Activated CD4-positive, alpha-beta T cell treated with anti-CD3 and anti-CD28 coated beads, Interleukin-2, amount 10 ng/mL, durations not matched to agents 7 days and 5 days (primary cell): ENCODE data around the gene NTM. TPM values are rescaled to one million over a fixed set of nuclear protein-coding genes. Genes with fewer than 3 reads are reported as not detected.

Experiments
- CTCF ChIA-PET: fragments of 350-600 bp; sonication (Branson Sonifier 250); formaldehyde crosslinking; loops from one replicate; lab custom pipeline; 2021; ENCODE audit warnings: antibody characterized with exemption; lab: Charles Lee
- POLR2A ChIA-PET: fragments of 350-600 bp; sonication (Branson Sonifier 250); formaldehyde crosslinking; loops from one replicate; lab custom pipeline; 2021; ENCODE audit warnings: antibody characterized with exemption; lab: Charles Lee
- DNase-seq: peaks from one replicate; pipeline ENCODE4 v3.0.0-alpha.2; 2020
- H3K27ac Mint-ChIP-seq: one replicate; pipeline ENCODE4 v1.8.0; 2021; ENCODE audit warnings: mild to moderate bottlenecking, moderate library complexity, mixed read lengths
- H3K27me3 Mint-ChIP-seq: one replicate; pipeline ENCODE4 v1.8.0; 2021; ENCODE audit warnings: mixed read lengths
- H3K36me3 Mint-ChIP-seq: one replicate; pipeline ENCODE4 v1.8.0; 2021; ENCODE audit warnings: low read depth, mixed read lengths
- H3K4me1 Mint-ChIP-seq: one replicate; pipeline ENCODE4 v1.8.0; 2021; ENCODE audit warnings: mixed read lengths
- H3K4me3 Mint-ChIP-seq: one replicate; pipeline ENCODE4 v1.8.0; 2021; ENCODE audit warnings: mild to moderate bottlenecking, moderate library complexity, mixed read lengths
- H3K9me3 Mint-ChIP-seq: one replicate; pipeline ENCODE4 v1.8.0; 2021; ENCODE audit warnings: mixed read lengths
- total RNA-seq, 2 experiments: library from RNA; stranded (reverse); gene quantifications; one replicate each; pipeline ENCODE4 v1.2.3, GENCODE V29; 2021

The NTM gene
- total RNA-seq, 2 experiments from 2014 or later, result not detected

DNA sequence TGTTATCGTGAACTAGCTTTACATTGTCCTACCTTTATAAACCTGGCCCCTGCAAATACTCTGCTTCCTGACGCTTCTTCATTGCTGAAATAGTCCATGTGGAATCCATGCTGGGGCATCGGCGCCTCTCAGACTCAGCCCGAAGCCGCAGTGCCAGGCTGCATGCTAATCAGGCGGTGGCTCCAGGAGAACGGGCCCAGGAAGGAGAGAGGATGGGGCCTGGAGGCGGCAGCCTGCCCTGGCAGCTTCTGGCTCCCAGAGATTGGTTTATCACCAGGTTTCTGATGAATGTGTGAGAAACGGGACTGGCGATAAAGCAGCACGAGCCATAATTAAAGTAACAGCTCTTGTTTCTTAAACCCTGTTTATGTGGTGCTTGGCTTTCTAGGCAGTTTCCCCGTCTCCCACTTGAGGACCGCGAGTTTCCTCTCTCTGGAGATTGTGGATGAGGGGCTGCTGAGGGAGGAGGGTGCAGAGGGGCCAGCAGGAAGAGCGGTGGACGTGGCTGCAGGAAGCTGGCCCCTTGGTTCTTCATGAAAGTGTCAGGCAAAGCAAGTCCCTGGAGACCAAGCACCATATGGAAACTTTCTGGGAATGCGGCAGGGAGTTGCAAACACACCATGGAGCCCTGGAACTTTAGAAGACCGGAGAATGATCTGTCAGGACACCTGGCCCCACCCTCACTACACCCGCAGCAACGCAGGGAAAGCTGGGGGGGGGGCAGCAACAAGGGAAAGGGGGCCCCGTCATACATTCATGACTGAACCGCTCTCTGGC lies 93.4 kb downstream of the NTM start:
- Mint-ChIP-seq H3K27me3 (peaks cover 7% of the 10 kb centered on the region), H3K9me3 (no peaks in the 10 kb centered on the region), H3K27ac (no peak overlapping the region), H3K36me3 (no peaks in the 10 kb centered on the region), H3K4me1 (no peaks in the 10 kb centered on the region), H3K4me3 (no peak overlapping the region)
- ChIA-PET POLR2A (no interaction called here), CTCF (no interaction called here)
- no peak for DNase-seq

DNA sequence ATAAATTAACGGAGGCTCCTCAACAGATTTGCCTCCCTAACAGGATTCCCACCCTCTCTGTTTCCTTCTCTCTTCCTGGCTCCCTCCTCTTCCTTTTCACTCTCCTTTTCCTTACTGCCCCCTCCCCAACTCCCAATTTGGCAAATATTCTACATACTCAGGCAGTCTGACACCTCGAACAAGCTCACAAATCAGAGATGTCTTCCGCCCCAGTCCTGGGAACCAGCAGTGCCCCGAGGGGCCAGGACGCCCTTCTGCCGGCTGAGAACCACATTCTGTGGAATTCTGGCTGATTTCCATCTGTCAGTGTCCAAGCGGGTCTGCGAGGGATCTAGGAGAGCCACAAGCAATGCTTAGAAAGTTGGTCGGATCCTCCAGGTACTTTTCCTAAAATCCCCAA lies 94.0 kb downstream of the NTM start:
- Mint-ChIP-seq H3K9me3 (no peaks in the 10 kb centered on the region), H3K27me3 (peaks cover 7% of the 10 kb centered on the region), H3K27ac (no peak overlapping the region), H3K4me1 (no peaks in the 10 kb centered on the region), H3K4me3 (no peak overlapping the region), H3K36me3 (no peaks in the 10 kb centered on the region)
- CTCF ChIA-PET, result interaction anchor here (1.2 kb wide), 1 partner anchor 9 kb away, joined by 4 read pairs; no protein-coding TSS in a partner anchor
- DNase-seq, result no peak
- POLR2A ChIA-PET, result no interaction called here

DNA sequence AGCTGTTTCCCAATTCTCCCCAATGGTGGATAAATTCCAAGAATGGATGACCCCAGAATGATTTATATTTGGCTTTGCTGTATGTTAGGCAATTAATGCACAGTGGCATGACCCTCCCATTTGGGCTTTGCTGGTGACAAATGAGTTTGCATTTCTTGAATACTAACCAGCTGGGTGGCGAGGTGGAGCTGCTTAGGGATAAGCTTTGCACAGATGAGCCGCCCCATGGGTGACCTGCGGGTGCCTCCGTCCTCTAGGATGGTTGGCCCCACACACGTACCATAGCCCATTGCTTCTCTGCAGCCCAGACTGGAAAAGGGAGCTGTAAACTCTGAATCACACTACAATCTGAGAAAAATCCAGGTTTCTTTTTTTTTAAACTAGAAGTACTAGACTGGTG lies 94.6 kb downstream of the NTM start:
- Mint-ChIP-seq H3K9me3 (no peaks in the 10 kb centered on the region), H3K27ac (no peak overlapping the region), H3K36me3 (no peaks in the 10 kb centered on the region), H3K4me1 (no peaks in the 10 kb centered on the region), H3K27me3 (peaks cover 7% of the 10 kb centered on the region), H3K4me3 (no peak overlapping the region)
- POLR2A ChIA-PET, result no interaction called here
- DNase-seq, result no peak
- CTCF ChIA-PET, result interaction anchor here (1.2 kb wide), 1 partner anchor 10 kb away, joined by 4 read pairs; no protein-coding TSS in a partner anchor

DNA sequence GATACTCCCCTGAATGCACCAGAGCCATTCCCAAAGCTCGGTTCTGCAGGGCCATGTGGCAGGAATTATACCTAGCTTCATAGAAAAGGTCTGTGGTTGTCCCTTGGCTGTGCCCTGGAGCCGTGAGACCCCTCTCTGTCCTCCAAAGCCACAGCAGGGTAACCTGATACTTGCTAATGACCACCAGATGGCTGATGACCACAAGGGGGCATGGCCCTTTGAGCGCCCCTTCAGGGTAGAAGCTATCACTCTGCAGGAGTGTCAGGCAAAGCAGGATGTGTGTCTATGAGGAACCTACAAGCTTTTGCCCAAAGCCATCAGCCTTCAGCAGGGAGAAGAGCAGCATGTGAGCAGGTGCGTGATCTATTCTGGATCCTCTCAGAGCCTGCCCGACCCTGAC lies 95.3 kb downstream of the NTM start:
- peaks cover 7% of the 10 kb centered on the region for H3K27me3 Mint-ChIP-seq
- no peak overlapping the region for H3K4me3 Mint-ChIP-seq
- POLR2A ChIA-PET, result no interaction called here
- no peak overlapping the region for H3K27ac Mint-ChIP-seq
- H3K4me1 Mint-ChIP-seq, result no peaks in the 10 kb centered on the region
- CTCF ChIA-PET, result interaction anchor here (1.2 kb wide), 1 partner anchor 10 kb away, joined by 4 read pairs; no protein-coding TSS in a partner anchor
- no peaks in the 10 kb centered on the region for H3K9me3 Mint-ChIP-seq
- no peaks in the 10 kb centered on the region for H3K36me3 Mint-ChIP-seq
- no peak for DNase-seq

DNA sequence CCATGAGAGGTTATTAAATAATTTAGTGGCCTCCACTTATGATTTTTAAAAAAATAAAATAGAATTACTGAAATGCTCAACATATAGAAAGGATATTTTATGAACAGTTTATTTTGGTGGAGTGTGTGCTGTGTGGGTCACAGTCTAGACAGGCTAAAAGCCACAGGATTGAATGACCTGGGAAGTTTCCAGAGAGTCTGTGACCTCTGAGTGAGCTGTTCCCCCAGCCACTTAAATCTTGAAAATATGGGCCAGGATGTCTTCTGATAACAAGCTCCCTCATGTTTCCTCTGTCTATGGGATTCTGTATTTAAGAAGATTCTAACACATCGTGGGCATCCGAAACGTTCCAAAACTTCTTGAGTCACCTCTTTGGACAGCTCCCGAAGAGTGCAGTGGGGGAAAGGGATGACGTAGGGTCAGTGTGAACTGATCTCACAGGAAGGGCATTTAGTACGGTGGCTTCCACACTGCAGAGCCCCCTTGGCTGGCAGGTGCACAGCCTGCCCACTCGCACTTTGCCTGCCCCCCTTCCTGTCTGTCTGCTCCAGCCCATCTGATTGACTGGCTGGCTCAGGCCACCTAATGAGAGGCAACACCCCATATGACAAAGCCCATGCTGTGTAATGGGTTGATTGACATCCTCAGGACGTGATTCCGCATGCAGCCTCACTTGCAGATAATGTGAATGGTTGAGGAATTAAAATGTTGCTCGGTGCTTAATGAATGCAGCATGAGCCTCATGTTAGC lies 97.4 kb downstream of the NTM start:
- no peak overlapping the region for H3K27ac Mint-ChIP-seq
- DNase-seq, result no peak
- no peaks in the 10 kb centered on the region for H3K4me1 Mint-ChIP-seq
- no peak overlapping the region for H3K4me3 Mint-ChIP-seq
- peaks cover 7% of the 10 kb centered on the region for H3K27me3 Mint-ChIP-seq
- CTCF ChIA-PET, result no interaction called here
- POLR2A ChIA-PET, result no interaction called here
- H3K9me3 Mint-ChIP-seq, result no peaks in the 10 kb centered on the region
- H3K36me3 Mint-ChIP-seq, result no peaks in the 10 kb centered on the region

DNA sequence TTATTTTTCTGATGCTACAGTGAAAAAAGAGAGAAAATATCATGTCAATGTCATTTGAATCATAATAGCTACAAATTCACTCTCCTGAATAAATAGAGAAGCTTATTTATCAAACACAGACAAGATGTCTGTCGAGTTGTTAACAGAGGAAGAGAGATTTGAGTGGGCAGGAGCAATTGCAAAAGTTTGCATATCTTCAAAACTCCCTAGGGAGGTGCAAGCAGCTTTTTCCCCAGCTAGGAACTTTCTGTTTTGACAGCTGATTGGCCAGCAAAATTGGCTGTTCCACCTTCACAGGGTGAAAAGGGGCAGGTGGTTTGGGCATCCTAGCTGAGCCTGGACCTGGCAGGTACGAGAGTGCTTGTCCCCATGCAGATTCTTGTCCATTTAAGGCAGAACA lies 98.2 kb downstream of the NTM start:
- Mint-ChIP-seq H3K4me1 (no peaks in the 10 kb centered on the region), H3K4me3 (no peak overlapping the region), H3K27ac (no peak overlapping the region), H3K36me3 (no peaks in the 10 kb centered on the region), H3K27me3 (peaks cover 6% of the 10 kb centered on the region), H3K9me3 (no peaks in the 10 kb centered on the region)
- ChIA-PET POLR2A (no interaction called here), CTCF (interaction anchor here (1.6 kb wide), 1 partner anchor 11 kb away, joined by 3 read pairs; no protein-coding TSS in a partner anchor)
- no peak for DNase-seq

DNA sequence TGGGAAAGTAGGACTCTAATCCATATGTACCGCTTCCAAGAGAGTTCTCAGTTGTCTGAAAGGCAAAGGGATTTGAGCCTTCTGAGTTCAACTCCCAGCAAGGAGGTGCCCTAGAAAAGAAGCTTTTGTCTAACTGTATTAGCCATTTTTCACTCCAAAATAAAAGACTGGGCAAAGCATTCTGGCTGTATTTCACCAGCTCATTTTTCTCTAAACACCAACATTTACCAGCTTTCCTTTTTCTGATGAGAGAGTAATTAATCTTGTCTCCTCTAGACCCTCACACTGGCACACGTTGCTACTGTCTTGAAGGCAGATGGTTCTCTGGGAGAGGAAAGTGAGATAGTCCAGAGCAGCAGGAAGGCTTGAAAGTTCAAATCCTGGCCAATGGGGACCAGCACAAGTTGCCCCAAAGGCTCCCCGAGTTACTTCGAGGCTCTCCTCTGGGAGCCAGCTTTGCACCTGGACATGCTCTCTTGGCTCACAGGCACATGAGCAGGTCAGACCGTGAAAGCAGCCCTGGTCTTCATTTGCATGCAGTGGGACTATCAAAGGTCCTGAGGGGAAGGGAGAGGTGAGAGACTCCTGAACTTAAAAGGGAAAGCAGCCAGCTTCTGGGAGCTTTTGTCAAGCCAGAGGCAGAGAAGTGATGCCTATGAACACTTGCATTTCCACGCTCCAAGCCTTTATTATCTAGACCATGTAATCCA lies 100.0 kb downstream of the NTM start:
- no peak for DNase-seq
- ChIA-PET POLR2A (no interaction called here), CTCF (interaction anchor here (1.6 kb wide), 1 partner anchor 204 kb away, joined by 3 read pairs; no protein-coding TSS in a partner anchor)
- no peak overlapping the region for H3K27ac Mint-ChIP-seq
- H3K4me3 Mint-ChIP-seq, result no peak overlapping the region
- H3K36me3 Mint-ChIP-seq, result no peaks in the 10 kb centered on the region
- no peaks in the 10 kb centered on the region for H3K9me3 Mint-ChIP-seq
- no peaks in the 10 kb centered on the region for H3K27me3 Mint-ChIP-seq
- H3K4me1 Mint-ChIP-seq, result no peaks in the 10 kb centered on the region

DNA sequence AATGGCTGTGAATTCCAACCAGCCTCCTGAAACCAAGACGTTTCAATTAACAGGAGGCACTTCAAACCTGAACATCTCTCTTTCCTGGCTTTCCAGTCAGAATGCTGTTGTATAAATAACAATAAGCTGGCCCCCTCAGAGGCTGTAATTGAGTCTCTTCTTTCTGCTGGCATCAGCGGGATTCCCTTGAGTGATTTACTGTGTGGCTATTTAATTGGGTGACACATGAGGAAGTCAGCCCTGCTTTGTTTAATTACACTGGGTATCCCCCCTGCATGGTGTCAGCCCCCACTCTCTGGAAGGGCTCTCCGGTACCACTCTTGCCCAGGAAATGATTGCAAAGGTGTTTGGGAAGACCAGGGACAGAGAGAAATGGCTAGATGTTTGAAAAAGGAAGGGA lies 101.6 kb downstream of the NTM start:
- H3K27me3 Mint-ChIP-seq, result no peaks in the 10 kb centered on the region
- H3K27ac Mint-ChIP-seq, result no peak overlapping the region
- no peaks in the 10 kb centered on the region for H3K36me3 Mint-ChIP-seq
- no peak overlapping the region for H3K4me3 Mint-ChIP-seq
- H3K9me3 Mint-ChIP-seq, result no peaks in the 10 kb centered on the region
- ChIA-PET CTCF (no interaction called here), POLR2A (no interaction called here)
- no peak for DNase-seq
- H3K4me1 Mint-ChIP-seq, result no peaks in the 10 kb centered on the region

DNA sequence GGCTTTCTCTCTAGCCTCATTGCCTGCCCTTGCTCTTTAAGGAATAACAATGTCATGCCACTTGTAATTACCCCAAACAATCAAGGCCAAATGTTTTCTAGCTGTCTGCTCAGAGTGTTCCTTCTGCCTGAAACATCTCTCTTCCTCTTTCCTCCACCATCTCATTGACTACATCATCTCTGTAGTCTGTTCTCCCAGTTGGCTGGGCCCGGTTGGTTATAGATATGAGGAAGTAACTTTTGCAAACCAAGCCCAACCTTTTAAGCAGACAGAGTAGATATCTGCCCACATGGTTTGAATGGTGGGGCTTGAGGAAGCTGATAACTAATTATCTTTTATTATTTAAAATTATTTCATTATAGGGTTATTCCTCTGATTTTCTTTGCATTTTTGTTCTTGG lies 104.5 kb downstream of the NTM start:
- DNase-seq, result no peak
- POLR2A ChIA-PET, result no interaction called here
- Mint-ChIP-seq H3K9me3 (no peaks in the 10 kb centered on the region), H3K27ac (no peak overlapping the region), H3K4me3 (no peak overlapping the region), H3K36me3 (no peaks in the 10 kb centered on the region), H3K4me1 (no peaks in the 10 kb centered on the region), H3K27me3 (no peaks in the 10 kb centered on the region)
- CTCF ChIA-PET, result no interaction called here

DNA sequence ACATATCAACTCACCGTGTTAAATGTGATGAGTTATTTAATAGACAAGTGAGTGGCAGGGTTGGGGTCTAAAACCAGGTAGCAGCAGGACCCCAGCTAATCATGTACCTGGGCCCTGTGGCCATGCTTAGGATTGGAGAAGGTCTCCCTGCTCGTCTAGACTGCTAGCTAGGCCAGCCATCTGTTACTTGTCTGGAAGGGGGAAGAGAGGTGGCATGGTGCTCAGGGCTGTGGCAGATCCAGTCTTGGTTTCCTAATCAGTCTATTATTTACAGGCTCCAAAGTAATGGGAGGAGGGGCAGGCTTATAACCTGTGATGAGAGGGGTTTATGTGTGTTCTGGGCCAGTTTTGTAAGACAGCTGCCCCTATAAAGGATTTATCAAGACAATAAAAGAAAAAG lies 105.9 kb downstream of the NTM start:
- Mint-ChIP-seq H3K4me1 (no peaks in the 10 kb centered on the region), H3K9me3 (no peaks in the 10 kb centered on the region), H3K27ac (no peak overlapping the region), H3K4me3 (no peak overlapping the region), H3K36me3 (no peaks in the 10 kb centered on the region), H3K27me3 (no peaks in the 10 kb centered on the region)
- DNase-seq, result no peak
- ChIA-PET POLR2A (interaction anchor here (0.7 kb wide), 1 partner anchor 694 kb away, joined by 4 read pairs; no protein-coding TSS in a partner anchor), CTCF (no interaction called here)

DNA sequence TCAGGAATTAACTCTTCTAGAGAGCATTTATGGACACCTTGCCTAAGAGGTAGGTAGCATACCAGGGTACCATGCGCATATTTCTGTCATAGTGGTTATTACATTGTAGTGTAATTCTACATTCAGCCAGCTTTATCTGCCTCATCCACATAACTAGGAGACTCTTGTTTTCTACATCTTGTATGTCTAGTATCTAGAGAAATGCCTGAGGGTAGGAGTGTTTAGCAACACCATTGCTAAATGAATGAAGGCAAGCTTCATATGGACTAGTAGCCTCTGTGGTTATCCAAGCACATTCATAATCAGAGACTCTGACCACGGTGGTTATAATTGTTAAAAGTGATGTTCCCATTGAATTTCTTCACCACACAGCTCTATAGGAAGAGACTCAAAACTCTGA lies 107.9 kb downstream of the NTM start:
- H3K9me3 Mint-ChIP-seq, result no peaks in the 10 kb centered on the region

DNA sequence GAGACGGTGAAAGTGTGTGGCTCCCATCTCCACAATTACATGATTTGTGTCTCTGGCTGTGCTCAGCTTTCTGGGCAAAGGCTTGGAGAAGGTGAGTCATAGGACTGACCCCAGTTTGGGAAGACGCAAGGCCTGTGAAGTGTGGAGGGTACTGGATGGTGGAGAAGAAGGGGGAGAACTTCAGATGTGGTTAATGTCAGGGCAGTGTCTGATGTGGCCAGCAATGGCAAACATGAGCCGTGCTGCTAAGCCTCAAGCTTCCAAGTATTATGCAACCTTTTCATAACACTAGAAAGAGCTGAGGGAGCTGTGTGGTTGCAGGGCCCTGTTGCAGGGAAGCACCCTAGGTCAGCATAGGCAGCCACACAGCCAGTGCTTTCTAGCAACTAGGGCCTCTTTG lies 110.9 kb downstream of the NTM start:
- Mint-ChIP-seq H3K4me1 (no peaks in the 10 kb centered on the region), H3K36me3 (no peaks in the 10 kb centered on the region), H3K9me3 (no peaks in the 10 kb centered on the region), H3K27me3 (no peaks in the 10 kb centered on the region), H3K4me3 (no peak overlapping the region), H3K27ac (no peak overlapping the region)
- ChIA-PET CTCF (no interaction called here), POLR2A (no interaction called here)
- no peak for DNase-seq

More for the DNA sequence above, 107.9 kb downstream of the NTM start:
- ChIA-PET CTCF (no interaction called here), POLR2A (no interaction called here)
- Mint-ChIP-seq H3K36me3 (no peaks in the 10 kb centered on the region), H3K4me3 (no peak overlapping the region), H3K4me1 (no peaks in the 10 kb centered on the region), H3K27me3 (no peaks in the 10 kb centered on the region), H3K27ac (no peak overlapping the region)
- no peak for DNase-seq

DNA sequence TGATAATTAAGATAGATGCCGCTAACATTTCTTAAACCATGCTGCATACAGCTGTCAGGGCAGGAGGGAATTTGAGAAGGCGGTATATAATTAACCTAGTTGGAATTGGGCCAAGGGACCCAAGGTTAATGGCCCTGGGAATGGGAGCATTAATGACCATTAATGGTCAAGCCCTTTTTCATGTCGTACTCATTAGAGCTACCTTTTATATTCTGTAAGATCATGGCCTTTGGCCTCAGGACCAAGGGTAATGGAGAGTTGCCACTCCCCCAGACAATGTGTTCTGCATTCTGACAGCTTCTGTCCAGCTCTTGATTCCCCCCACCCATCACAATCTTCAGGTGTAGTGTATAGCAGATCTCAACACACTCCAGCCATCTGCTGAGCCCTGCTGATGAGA lies 111.6 kb downstream of the NTM start:
- Mint-ChIP-seq H3K36me3 (no peaks in the 10 kb centered on the region), H3K27me3 (no peaks in the 10 kb centered on the region), H3K27ac (no peak overlapping the region), H3K9me3 (no peaks in the 10 kb centered on the region), H3K4me1 (no peaks in the 10 kb centered on the region), H3K4me3 (no peak overlapping the region)
- ChIA-PET POLR2A (no interaction called here), CTCF (no interaction called here)
- no peak for DNase-seq
